ENCODE data around the gene KLF9.

Gene KLF9

DNA sequence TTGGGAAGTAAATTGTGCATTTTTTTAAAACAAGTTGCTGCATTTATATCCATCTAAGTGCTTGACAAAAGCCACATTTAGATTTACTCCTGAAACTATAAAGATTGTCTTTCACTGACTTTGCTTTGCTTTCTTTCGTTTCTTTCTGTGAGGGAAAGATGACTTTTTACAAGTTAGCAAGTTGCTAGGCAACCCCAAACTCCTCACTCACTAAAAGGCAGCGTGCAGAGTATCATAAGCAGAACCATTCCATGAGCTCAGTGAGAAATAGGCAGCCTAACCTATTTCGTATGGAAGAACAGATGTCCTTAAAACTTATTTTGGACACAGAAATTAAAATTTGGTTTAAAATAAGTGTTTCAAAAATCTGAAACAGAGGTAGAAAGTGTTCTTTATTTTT, 29.0 kb downstream of the KLF9 start:
- FAIRE-seq: no peak
- no peak for TF ChIP-seq TAF1 (IDR thresholded peaks at IDR 0.05; ENCODE audit: borderline replicate concordance, low read depth, low read length)
- no peak for TF ChIP-seq POLR2A (IDR thresholded peaks at IDR 0.05; ENCODE audit: low read depth, low read length)
- no peak for TF ChIP-seq POLR2AphosphoS5 (IDR thresholded peaks at IDR 0.05; ENCODE audit: low read depth, low read length)

GRCh38 chr9:70382709-70383605, 31.5 kb downstream of the KLF9 start:
- no peak for DNase-seq (ENCODE audit: insufficient read length)
- TF ChIP-seq POLR2A (IDR thresholded peaks at IDR 0.05; ENCODE audit: low read depth, low read length) (no peak), TAF1 (IDR thresholded peaks at IDR 0.05; ENCODE audit: borderline replicate concordance, low read depth, low read length) (no peak), POLR2AphosphoS5 (IDR thresholded peaks at IDR 0.05; ENCODE audit: low read depth, low read length) (no peak)
- FAIRE-seq: no peak

More for the DNA sequence above, 29.0 kb downstream of the KLF9 start:
- DNase-seq (ENCODE audit: insufficient read length): no peak

DNA sequence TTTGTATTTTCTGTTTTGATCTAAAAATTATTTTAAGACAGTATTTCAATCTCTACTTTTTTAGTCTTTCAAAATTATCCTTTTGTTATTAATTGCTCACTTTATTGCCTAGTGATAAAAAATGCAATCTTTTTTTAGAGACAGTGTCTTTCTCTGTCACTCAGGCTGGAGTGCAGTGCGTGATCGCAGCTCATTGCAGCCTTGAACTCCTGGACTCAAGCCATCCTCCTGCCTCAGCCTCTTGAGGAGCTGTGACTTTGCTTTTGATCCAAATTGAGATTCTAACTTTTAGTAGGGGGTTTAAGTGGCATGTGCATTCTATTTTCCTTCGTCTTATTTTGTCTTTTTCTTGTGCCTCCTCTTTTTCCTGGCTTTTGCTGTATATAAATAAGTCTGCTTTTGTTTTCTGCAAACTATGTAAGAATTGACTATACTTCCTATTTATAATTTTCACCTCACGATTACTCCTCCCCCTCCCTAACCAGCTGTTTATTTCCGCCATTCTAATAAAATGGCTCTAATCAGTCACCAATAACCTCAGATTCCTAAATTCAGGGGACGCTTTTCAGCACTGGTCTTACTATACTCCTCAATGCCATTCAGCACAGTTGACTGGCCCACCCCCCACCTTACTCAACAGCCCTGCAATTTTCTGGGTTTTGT, 32.3 kb downstream of the KLF9 start:
- no peak for DNase-seq (ENCODE audit: insufficient read length)
- no peak for FAIRE-seq
- TF ChIP-seq POLR2A (IDR thresholded peaks at IDR 0.05; ENCODE audit: low read depth, low read length) (no peak), POLR2AphosphoS5 (IDR thresholded peaks at IDR 0.05; ENCODE audit: low read depth, low read length) (no peak), TAF1 (IDR thresholded peaks at IDR 0.05; ENCODE audit: borderline replicate concordance, low read depth, low read length) (no peak)

- TF ChIP-seq POLR2A (IDR thresholded peaks at IDR 0.05; ENCODE audit: low read depth, low read length): no peak
- no peak for TF ChIP-seq TAF1 (IDR thresholded peaks at IDR 0.05; ENCODE audit: borderline replicate concordance, low read depth, low read length)
- DNase-seq (ENCODE audit: insufficient read length) (no peak), FAIRE-seq (no peak)
Measured at GRCh38 chr9:70374962-70375618, 39.4 kb downstream of the KLF9 start.

GRCh38 chr9:70367305-70367930, 47.0 kb downstream of the KLF9 start:
- DNase-seq (ENCODE audit: insufficient read length) (no peak), FAIRE-seq (no peak)
- TF ChIP-seq POLR2AphosphoS5 (IDR thresholded peaks at IDR 0.05; ENCODE audit: low read depth, low read length) (no peak), TAF1 (IDR thresholded peaks at IDR 0.05; ENCODE audit: borderline replicate concordance, low read depth, low read length) (no peak), POLR2A (IDR thresholded peaks at IDR 0.05; ENCODE audit: low read depth, low read length) (no peak)

DNA sequence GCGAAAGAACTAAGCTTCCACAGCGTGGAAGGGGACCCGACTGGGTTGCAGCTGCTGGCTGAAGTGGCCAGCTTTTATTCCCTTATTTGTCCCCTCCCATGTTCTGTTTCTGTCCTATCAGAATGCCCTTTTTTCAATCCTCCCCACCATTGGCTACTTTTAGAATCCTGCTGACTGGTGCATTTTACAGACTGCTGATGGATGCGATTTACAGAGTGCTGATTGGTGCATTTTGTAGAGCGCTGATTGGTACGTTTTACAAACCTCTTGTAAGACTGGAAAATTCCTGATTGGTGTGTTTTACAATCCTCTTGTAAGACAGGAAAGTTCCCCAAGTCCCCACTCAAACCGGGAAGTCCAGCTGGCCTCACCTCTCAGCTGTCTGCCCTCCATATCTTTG, 50.7 kb downstream of the KLF9 start:
- TF ChIP-seq POLR2AphosphoS5 (IDR thresholded peaks at IDR 0.05; ENCODE audit: low read depth, low read length) (no peak), POLR2A (IDR thresholded peaks at IDR 0.05; ENCODE audit: low read depth, low read length) (no peak)
- FAIRE-seq: no peak
- no peak for DNase-seq (ENCODE audit: insufficient read length)

DNA sequence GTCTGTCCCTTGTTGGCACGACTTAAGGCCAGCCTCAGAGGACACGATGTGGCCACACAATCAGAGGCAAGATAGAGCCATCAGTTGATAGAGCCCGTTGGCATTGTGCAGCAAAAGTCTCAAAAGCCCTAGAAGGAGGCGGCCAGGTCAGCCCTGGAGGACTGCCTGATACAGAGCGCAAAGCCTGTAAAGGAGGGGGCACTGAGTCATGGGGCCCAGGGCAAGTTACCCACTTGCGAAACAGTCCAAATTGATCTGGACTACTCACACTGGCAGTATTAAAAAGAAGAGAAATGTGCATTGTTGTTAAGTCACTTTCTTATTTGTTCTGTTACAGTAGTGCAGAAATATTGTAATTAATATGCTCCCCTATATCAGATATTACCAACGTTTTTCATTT, 51.5 kb downstream of the KLF9 start:
- DNase-seq (ENCODE audit: insufficient read length) (no peak), FAIRE-seq (no peak)
- no peak for TF ChIP-seq POLR2AphosphoS5 (IDR thresholded peaks at IDR 0.05; ENCODE audit: low read depth, low read length)

- TF ChIP-seq POLR2AphosphoS5 (IDR thresholded peaks at IDR 0.05; ENCODE audit: low read depth, low read length): no peak
- no peak for TF ChIP-seq POLR2A (IDR thresholded peaks at IDR 0.05; ENCODE audit: low read depth, low read length)
- TF ChIP-seq TAF1 (IDR thresholded peaks at IDR 0.05; ENCODE audit: borderline replicate concordance, low read depth, low read length): no peak
- DNase-seq (ENCODE audit: insufficient read length) (no peak), FAIRE-seq (no peak)
Measured at GRCh38 chr9:70355801-70356200, 58.7 kb downstream of the KLF9 start.

GRCh38 chr9:70352802-70353201, 61.7 kb downstream of the KLF9 start:
- DNase-seq (ENCODE audit: insufficient read length) (no peak), FAIRE-seq (no peak)
- TF ChIP-seq POLR2AphosphoS5 (IDR thresholded peaks at IDR 0.05; ENCODE audit: low read depth, low read length) (no peak), POLR2A (IDR thresholded peaks at IDR 0.05; ENCODE audit: low read depth, low read length) (no peak), TAF1 (IDR thresholded peaks at IDR 0.05; ENCODE audit: borderline replicate concordance, low read depth, low read length) (no peak)

DNA sequence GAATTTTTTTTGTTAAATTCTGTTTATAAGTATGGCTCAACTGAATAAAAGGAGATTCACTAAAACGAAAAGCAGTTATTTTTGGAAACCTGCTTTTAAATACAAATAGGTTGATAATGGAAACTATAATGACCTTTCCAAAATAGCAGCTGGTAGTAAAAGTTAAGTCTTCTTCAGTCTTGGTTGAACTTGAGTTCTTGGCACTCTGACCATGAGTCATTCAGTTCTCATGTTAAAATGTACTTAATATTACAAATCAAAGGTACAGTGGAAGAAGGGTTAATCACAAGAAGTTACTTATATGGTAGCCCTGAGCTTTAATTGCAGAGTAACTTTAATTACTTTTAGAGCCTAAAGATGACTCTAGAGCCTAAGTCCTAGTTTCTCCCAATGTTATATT, 62.1 kb downstream of the KLF9 start:
- FAIRE-seq (no peak), DNase-seq (ENCODE audit: insufficient read length) (no peak)
- TF ChIP-seq POLR2AphosphoS5 (IDR thresholded peaks at IDR 0.05; ENCODE audit: low read depth, low read length) (no peak), POLR2A (IDR thresholded peaks at IDR 0.05; ENCODE audit: low read depth, low read length) (no peak), TAF1 (IDR thresholded peaks at IDR 0.05; ENCODE audit: borderline replicate concordance, low read depth, low read length) (no peak)

DNA sequence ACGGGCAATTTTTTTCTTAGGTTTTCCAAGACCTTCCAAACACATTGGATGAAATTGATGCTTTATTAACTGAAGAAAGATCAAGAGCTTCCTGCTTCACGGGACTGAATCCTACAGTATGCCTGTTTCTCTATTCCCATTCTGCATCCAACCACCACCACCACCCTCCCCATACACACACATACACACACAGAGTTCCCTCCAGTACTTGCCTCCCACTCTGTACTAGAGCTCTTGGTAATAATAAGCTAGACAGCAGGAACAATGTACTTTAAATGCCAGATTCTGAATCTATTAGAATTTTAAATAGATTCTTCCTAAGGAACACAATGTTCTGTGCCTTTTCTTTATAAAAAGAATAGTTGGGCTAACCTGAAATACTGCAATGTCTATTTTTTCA, 67.4 kb downstream of the KLF9 start:
- no peak for FAIRE-seq
- DNase-seq (ENCODE audit: insufficient read length): no peak
- TF ChIP-seq POLR2AphosphoS5 (IDR thresholded peaks at IDR 0.05; ENCODE audit: low read depth, low read length) (no peak), POLR2A (IDR thresholded peaks at IDR 0.05; ENCODE audit: low read depth, low read length) (no peak), TAF1 (IDR thresholded peaks at IDR 0.05; ENCODE audit: borderline replicate concordance, low read depth, low read length) (no peak)

All from GM12892 (cell line).